Right lobe of liver (tissue), 6 donors: Measurements from ENCODE around the gene EPHB6. TPM values are rescaled to one million over a fixed set of nuclear protein-coding genes. Genes with fewer than 3 reads are reported as not detected.
A peak's percentile ranks its signal among the peaks of the same experiment; 100 is the strongest.

Experiments used
- ATAC-seq, 4 donors: fragments of 200-7000 bp; cut with Tn5 transposase; one replicate each; pipeline ENCODE4 v1.9.1; 2020; ENCODE audit warnings: mild to moderate bottlenecking in 4 of 4, moderate library complexity in 4 of 4
- DNase-seq, 3 donors: peaks; one replicate each; pipeline ENCODE4 v3.0.0-alpha.2; 2020
- H3K27ac ChIP-seq, 3 donors: fragments of 200-600 bp; one replicate each; pipeline ENCODE4 v1.8.0; 2022
- H3K27me3 ChIP-seq, 2 donors: fragments of 200-600 bp; one replicate each; pipeline ENCODE4 v1.8.0; 2022
- H3K36me3 ChIP-seq, 4 donors: fragments of 200-600 bp; sonication (generic) in 1 of 4; one replicate each; pipeline versions ENCODE4 v1.5.1 to v1.8.0; 2017 to 2022; ENCODE audit warnings: control low read depth in 1 of 4
- H3K4me1 ChIP-seq, 4 donors: fragments of 200-600 bp; sonication (generic) in 1 of 4; one replicate each; pipeline versions ENCODE4 v1.5.1 to v1.8.0; 2017 to 2022; ENCODE audit warnings: control low read depth in 1 of 4
- H3K4me3 ChIP-seq, 3 donors: fragments of 200-600 bp; one replicate each; pipeline ENCODE4 v1.8.0; 2022
- H3K9me3 ChIP-seq, 4 donors: fragments of 200-600 bp; sonication (generic) in 1 of 4; one replicate each; pipeline versions ENCODE4 v1.5.1 to v1.8.0; 2017 to 2022; ENCODE audit warnings: control low read depth in 1 of 4
- CTCF ChIP-seq, 4 donors: fragments of 200-600 bp in 3 of 4; fragments of 450-650 bp in 1 of 4; IDR thresholded peaks; one replicate each; pipeline versions ENCODE4 v1.5.1 to v1.8.0; 2016 to 2022; ENCODE audit warnings: antibody characterized with exemption in 4 of 4, mild to moderate bottlenecking in 2 of 4
- POLR2A ChIP-seq: fragments of 450-650 bp; IDR thresholded peaks from one replicate; pipeline ENCODE4 v1.6.1; 2017; ENCODE audit warnings: antibody characterized with exemption, mild to moderate bottlenecking
- WGBS: methylation state at CpG from one replicate; pipeline ENCODE4 v1.1.6; 2018; ENCODE audit warnings: low coverage, low lambda C conversion rate; ENCODE audit not compliant: insufficient coverage; ENCODE audit errors: missing lambda C conversion rate; 5-methylcytosine and 5-hydroxymethylcytosine counted together
- intact Hi-C, 2 donors: fragments of 100-400 bp; cut with DNase I; formaldehyde crosslinking; loops; one replicate each; pipeline versions ENCODE4 v1.11.2 to v1.14.1; 2022
- total RNA-seq, 6 experiments: library from RNA; depleted of rRNA in 2 of 6; stranded (reverse); fragments of >200 nt in 2 of 6; fragmentation: NEBNext Ultra II Directional in 3 of 6; extraction: Animal tissue kit (Norgen Biotek cat#: 25700) in 3 of 6; gene quantifications; one replicate each; pipeline versions ENCODE4 v1.1.0 to v1.2.4, GENCODE V29; 2016 to 2023
- donor health status: DM: no; HTN: yes; CAD: no.
- donor health status: DM: no; HTN: no; CAD: no.
- donor health status: DM: no; HTN: no; CAD: no.
- donor health status: DM: no; HTN: yes; CAD: no.
- donor health status: DM: no; HTN: yes; CAD: no.

EPHB6 gene
- total RNA-seq, 6 experiments from 2014 or later, result 1.5 to 6.1 (median 3.2) TPM

- no peak for TF ChIP-seq POLR2A
- TF ChIP-seq CTCF (IDR thresholded peaks at IDR 0.05), result no peak
- no peaks in the 10 kb centered on the region for H3K4me1 ChIP-seq
- ATAC-seq (no peak), DNase-seq (no peak)
- H3K36me3 ChIP-seq, result no peaks in the 10 kb centered on the region
- no peak overlapping the region for H3K27ac ChIP-seq
- no peaks in the 10 kb centered on the region for H3K9me3 ChIP-seq
- WGBS, result 79% methylated on average over 5 of the region's 5 CpGs
- H3K27me3 ChIP-seq, result no peaks in the 10 kb centered on the region
- intact Hi-C loops, result loop anchor here (10.0 kb wide), 1 partner anchor 126 kb away; no protein-coding TSS in a partner anchor
- H3K4me3 ChIP-seq, result no peak overlapping the region
These were observed 24.2 kb downstream of the EPHB6 start for GRCh38 chr7:142879060-142879459.

- 18% methylated on average over 8 of the region's 8 CpGs for WGBS
- H3K4me3 ChIP-seq, result no peak overlapping the region
- H3K4me1 ChIP-seq, result no peaks in the 10 kb centered on the region
- H3K9me3 ChIP-seq, result no peaks in the 10 kb centered on the region
- TF ChIP-seq POLR2A, result no peak
- TF ChIP-seq CTCF (IDR thresholded peaks at IDR 0.05), result peak; percentile 48 to 77 (median 70)
- intact Hi-C loops, result no loop called here
- ATAC-seq (peak; percentile 54 to 72 (median 66)), DNase-seq (peak in 2 of 3 donors; percentile 38 to 49)
- no peak overlapping the region for H3K27ac ChIP-seq
- H3K27me3 ChIP-seq, result no peaks in the 10 kb centered on the region
- H3K36me3 ChIP-seq, result no peaks in the 10 kb centered on the region
These were observed 26.1 kb downstream of the EPHB6 start for GRCh38 chr7:142880876-142881505.

GRCh38 chr7:142881586-142882337 lies 26.9 kb downstream of the EPHB6 start:
- Histone ChIP-seq H3K27me3 (no peaks in the 10 kb centered on the region), H3K9me3 (no peaks in the 10 kb centered on the region), H3K27ac (no peak overlapping the region), H3K36me3 (no peaks in the 10 kb centered on the region), H3K4me1 (no peaks in the 10 kb centered on the region), H3K4me3 (no peak overlapping the region)
- ATAC-seq (no peak), DNase-seq (peak in 1 of 3 donors; percentile 29)
- no peak for TF ChIP-seq CTCF (IDR thresholded peaks at IDR 0.05)
- TF ChIP-seq POLR2A, result no peak
- 52% methylated on average over 8 of the region's 9 CpGs for WGBS
- intact Hi-C loops, result no loop called here

GRCh38 chr7:142882338-142882678 lies 27.4 kb downstream of the EPHB6 start:
- ATAC-seq, result no peak

More at GRCh38 chr7:142882338-142882678, 27.4 kb downstream of the EPHB6 start:
- Histone ChIP-seq H3K36me3 (no peaks in the 10 kb centered on the region), H3K27me3 (no peaks in the 10 kb centered on the region), H3K4me1 (no peaks in the 10 kb centered on the region), H3K9me3 (no peaks in the 10 kb centered on the region), H3K27ac (no peak overlapping the region), H3K4me3 (no peak overlapping the region)
- intact Hi-C loops, result no loop called here
- TF ChIP-seq POLR2A (no peak), CTCF (IDR thresholded peaks at IDR 0.05) (no peak)
- 56% methylated on average over 4 of the region's 5 CpGs for WGBS
- peak in 1 of 3 donors; percentile 5 for DNase-seq
